ENCODE data around the gene NXN.
"Not testable (repeated sequence)": the region's sequence is repeated elsewhere in the genome, so short reads cannot be mapped to it uniquely, and the experiment has no call there.

Gene NXN

GRCh38 chr17:814371-814770 is 165.2 kb downstream of the NXN start:
- DNase-seq: no peak

DNA sequence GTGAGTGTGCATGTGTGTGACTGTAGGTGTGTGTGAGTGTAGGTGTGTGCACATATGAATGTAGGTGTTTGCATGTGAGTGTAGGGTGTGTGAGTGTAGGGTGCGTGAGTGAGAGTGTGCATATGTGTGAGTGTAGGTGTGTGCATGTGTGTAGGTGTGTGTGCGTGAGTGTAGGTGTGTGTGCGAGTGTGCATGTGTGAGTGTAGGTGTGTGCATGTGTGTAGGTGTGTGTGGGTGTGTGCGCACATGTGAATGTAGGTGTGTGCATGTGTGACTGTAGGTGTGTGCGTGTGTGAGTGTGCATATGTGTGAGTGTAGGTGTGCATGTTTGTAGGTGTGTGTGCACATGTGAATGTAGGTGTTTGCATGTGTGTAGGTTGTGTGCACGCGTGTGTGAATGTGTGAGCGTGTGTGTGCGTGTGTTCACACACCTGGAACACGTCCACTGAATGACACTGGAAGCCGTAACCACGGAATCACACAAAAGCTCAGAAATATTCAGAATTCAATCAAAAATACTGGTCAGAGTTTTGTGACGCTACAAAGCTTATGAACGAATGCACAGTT is 166.9 kb downstream of the NXN start:
- DNase-seq: no peak

DNA sequence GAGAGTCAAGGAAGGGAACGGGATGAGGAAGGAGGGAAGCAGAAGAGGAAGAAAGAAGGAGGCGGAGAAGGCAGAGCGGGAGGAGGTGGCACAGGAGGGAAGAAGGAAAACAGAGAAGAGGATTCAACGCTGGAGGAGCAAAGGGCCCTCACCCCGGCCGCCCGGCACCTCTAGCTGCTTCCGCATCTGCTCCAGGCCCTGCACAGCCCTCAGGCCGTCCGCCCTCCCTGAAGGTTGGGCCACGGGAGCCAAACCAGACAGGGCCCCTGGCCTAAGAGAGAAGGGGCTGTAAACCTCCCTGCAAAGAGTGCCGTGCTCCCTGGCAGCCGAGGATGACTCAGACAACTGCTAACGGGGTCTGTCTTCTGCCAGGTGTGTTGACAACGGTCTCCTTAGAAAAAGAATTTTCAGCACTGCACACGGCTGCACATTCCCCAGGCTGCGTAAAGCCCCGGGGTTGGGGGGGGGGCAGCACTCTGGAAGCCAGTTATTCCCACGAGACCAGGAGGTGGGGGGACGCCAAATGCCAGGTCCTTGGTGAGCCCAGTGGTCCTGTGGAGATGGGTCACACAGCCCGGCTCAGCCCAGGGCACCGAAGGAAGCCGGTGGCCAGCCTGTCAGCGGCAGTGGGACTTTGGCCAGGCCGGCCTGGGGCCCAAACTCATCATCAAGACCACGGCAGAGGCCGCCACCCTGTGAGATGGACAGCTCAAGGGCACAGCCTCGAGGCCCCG is 168.4 kb downstream of the NXN start:
- no peak for DNase-seq

DNA sequence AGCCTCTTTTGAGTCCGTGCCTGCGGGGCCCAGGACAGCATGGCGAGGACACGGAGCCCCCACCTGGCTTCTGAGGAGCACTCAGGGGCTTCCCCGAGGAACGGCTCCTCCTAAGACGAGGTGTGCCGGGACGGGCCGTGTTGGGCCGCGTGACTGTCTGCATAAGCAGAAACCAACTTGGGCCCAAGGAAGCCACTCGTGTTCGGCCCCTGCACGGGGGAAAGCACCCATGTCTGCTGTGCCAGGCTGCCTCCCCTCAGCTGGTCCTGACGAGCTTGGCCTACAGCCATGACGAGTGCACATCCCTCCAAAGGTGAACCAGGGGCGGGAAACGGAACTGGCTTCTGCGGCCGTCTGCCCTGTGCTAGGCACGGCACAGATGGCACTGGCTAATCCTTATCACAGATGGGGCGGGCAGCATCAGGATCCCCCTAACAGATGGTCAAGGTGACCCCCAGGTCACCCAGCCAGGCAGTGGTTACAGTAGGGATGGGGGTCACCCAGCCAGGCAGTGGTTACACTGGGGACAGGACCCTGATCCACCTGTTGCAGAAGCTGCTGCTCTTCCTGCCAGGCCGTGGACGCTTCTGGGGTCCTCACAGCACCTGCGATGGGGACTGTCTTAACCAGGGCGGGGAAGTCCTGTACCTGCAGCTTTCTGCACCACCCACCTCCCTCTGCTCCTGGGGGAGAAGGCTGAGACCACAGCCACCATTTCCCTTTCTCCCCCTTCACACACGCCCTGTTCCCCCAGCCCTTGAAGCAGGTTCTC is 171.9 kb downstream of the NXN start:
- no peak for DNase-seq

DNA sequence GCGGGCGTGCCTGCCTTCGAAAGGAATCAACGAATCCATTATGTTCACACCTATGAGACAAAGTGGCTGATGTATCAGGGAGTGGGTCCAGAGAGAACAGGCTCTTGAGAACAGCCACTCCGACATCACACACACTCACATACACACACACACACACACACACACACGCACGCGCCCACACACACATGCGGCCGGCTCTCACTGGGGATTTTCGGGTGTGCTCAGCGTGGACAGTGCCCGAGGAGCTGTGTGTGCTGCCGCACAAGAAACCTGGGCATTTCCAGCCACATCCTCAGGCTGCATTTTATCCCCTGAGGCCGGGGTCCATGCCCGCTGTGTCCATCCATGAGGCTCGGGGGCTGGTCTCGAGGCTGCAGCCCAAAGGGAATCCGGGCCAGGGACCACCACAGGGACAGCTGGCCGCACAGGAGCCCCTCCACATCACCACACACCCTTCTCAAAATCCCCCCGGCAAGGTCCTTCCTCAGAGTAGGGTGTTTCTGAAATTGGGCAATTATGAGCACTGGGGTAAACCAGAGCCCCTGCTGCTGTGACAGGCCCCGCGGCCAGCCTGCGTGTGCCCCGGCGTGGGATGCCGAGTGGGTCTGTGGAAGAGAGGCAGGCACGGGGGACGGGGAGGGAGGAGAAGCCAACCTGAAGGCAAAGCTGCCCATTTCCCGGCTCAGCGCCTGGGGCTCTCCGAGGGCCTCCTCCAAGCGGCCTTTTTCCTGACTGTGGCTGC is 172.6 kb downstream of the NXN start:
- no peak for DNase-seq

DNA sequence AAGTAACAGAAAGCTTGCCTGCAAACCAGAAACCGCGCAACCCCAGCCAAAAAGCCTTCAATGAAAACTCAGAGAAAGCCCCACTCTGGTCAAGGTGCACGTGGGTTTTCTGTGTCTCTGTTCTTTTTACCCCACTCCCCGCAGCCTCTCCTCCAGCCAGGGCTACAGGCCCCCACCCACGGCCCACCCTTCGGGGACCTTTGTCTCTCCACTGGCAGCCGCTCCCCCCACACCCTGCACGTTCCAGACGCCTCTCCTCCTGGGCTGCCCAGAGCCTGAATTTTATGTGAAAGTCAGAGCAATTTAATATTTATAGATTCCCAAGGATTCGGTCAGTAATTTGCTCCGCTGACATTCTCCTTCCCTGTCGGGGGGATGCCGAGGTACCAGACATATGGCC is 173.2 kb downstream of the NXN start:
- no peak for DNase-seq

- not testable (repeated sequence) for DNase-seq
Observed at GRCh38 chr17:805886-806285, 173.7 kb downstream of the NXN start.

DNA sequence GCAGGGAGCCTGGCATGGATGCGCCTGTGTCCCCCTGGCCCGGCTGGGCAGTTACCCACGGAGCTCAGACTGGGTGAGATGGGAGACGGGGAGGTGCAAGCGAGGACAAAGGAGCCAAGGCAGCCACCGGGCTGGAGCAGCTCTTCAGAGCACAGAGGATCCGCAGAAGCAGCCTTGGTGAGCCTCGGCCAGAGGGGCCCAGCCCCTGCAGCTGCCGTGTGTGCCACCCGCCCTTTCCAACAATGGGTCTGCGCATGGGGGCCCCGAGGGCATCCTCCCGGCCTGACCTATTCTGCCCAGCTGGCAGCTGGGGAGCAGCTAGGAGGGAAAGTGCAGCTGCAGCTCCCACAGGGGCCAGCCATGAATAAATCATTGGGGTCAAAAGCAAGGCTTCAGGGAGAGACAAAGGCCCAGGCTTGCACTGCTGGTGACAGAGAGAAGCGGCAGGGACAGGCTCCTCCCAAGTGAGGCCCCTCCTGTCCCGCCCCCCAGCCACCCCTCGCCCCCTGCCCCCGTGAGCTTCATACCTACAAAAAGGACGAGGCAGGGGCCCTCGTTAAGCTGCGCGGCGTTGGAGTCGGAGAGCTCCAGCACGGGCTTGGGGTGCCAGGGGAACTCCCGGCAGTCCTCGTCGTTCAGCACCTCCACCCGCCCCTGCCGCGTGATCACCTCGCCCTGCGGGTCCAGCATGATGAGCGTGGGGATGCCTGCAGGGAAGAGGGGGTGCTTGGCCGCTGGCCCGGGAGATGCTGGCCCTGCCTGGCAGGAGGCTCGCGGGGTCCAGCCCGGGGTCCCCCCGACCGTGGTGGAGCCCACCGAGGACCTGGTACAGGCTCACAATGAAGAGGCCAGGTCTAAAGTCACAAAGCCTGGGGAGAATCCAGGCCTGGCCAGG is 174.8 kb downstream of the NXN start:
- no peak for DNase-seq

DNA sequence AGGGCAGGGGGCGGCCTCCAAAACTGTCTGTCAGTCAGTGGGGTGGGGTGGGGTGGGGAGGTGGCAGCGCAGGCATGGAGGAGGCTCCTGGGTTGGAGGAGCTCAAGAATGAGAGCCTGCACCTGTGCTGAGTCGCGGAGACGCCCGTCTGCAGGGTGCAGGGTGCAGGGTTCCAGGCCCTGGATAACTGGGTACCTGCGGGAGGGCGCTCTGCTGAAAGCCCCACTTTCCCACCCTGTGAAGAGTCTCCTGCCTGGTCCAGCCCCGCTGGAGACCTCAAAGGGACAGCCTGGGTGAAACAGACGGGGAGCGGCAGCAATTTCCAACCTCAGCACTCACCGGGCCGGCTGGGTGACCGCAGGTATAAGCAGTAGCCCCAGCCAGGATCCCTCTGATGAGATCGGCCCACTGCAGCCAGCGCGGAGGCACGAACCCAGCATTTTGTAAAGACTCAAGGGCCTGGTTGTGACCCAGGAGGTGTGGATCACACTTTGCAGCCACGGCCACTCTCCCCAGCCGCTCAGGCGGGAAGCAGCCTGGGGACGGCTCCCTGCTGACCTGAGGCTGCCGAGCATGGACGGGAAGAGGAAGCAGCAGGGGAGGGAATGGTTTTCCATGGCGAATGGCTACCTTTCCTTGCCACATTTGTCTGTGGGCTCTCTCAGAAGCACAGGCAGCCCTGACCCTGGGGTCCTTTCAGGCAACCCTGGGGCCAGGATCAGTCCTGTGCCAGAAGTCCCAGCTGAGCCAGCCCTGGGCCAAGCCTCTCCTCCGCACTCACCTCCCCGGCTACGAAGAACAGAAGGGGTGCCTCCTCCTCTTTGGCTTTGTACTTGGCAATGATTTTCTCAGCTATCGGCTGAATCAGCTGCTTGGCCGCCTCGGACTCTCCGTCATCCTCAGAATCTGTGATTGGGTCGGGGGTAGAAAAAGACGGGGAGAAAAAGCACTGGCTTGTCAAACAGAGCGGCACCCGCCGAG is 176.4 kb downstream of the NXN start:
- DNase-seq: no peak

DNA sequence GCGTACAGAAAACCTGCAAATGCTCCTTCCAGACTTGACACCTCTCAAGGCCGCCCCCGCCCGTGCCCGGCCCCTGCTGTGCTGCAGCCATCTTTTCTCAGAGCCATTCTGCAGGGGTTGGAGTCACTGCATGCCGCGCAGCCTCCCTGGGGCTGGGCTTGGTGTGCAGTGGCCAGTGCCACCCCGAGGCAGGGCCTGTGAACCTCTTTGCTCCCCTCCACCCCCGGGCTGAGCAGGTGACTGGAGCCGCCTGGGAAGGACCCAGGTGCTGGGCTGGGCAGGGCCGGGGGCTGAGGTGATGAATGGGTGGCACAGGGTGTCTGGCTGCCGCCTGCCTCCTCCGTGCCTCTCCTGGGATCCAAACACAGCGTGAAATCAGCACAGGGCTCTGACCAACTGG is 177.1 kb downstream of the NXN start:
- DNase-seq: no peak

DNA sequence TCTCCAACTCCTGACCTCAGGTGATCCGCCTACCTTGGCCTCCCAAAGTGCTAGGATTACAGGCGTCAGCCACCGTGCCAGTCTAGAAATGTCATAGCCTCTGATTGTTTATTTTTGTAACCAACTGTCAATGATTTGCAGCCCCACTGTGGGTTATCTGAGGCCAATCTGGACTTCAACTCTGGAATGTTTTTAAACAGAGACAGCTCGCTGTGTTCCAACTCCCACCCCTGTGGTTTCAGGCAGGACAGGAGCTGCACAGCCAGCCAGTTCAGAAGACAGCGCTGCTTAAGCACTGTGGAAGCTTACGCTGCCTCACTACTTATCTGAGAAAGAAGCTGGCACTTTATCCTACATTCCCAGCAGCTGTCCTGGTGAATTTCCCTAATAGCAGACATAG is 177.9 kb downstream of the NXN start:
- DNase-seq: no peak

- no peak for DNase-seq
Observed at GRCh38 chr17:800446-801242, 178.9 kb downstream of the NXN start.

GRCh38 chr17:799261-799660 is 180.3 kb downstream of the NXN start:
- no peak for DNase-seq

DNA sequence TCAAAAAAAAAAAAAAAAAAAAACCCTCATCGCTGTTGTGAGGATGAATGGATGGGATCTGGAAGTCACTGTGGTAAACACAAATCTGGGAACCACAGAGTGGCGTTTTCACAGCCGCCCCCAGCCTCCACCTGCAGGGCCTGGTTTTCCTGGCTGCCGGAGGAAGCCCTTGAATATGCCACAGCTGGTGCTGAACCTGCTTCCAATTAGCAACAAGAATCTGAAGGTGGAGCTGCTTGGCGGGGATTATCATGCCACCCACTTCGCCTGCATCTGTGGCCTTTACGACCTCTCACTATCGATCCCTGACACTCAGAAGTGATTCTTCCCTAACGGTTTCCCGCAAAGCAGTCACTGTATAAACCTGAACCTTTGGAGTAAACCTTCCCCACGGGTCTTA is 181.3 kb downstream of the NXN start:
- DNase-seq: no peak

DNA sequence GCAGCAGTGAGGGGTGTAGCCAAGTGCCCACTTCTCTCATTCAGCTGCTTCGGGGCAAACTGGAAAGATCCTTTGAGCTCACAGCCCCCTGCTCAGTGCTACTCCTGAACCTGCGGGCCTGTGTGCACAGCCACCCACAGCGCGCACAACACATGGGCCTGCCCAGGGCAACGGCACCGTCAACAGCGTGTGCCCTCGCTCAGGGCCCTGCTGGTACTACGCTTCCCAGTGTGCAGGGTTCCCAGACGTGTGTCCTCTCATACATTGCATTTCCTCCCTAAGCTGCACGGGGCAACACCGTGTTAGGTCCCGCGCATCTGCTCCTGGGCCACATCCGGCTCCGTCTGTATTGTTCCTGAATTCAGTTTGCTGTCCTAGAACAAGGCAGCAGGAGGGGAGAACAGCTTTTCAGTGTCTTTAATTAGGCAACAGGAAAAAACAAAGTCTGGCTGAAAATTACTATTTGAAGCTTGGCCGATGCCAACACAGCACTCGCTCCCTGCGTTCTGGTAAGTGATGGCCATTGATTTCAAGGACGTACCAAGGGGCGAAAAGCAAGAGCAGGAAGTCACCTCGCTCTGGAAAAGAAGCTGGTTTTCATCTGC is 182.2 kb downstream of the NXN start:
- no peak for DNase-seq

DNA sequence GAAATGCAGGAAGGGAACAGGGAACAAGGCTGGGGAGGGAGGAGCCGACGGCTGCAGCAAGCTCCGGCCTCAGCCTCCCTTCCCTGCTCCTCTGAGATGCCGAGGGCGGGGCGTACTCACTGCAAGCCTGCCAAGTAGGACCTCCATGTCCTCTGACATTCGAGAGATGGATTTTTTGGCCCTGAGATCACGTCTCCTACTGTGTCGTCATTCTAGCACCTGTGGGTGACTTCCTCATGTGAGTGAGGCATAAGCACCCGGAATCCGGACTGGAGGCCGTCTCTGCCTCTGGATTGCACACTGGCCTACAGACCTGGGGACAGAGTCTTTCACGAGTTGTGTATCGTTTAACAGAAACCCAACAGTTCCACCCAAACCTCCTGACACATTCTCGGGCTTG is 183.0 kb downstream of the NXN start:
- no peak for DNase-seq

DNA sequence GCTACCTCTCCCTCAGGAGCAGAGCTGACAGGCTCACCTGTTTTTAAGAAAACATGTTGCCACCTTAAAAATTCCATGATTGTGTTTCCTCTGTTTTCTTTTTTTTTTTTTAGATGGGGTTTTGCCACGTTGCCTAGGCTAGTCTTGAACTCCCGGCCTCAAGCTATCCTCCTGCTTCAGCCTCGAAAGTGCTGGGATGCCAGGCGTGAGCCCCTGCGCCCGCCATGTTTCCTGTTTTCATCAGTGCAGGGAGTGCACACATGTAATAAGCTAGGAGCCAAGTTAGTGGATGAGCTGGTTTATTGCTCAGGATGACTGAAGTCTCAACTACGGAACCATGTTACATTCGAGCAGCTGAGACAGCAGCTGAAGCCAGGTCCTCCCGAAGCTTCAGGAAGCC is 183.9 kb downstream of the NXN start:
- DNase-seq: no peak

- DNase-seq: no peak
Observed at GRCh38 chr17:795276-795675, 184.3 kb downstream of the NXN start.

DNA sequence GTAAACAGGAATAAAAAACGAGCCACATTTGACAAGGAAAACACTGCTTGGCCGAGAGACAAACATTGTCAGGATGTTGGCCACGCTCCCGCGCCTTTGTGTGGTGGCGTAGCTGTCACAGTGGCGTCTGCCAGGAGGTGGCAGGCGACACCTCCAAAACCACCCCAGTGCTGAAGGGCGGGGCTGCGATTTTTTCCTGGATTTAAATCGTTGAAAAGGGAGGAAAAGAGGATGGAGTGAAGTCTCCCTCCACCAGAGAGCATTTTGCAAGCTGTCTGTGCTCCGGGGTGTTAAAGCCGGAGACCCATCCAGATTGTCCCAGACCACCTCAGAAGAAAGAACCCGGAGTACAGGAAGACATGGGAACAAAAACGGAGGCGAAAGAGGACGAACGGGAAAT is 184.7 kb downstream of the NXN start:
- peak in 1 of 2 experiments; percentile 17 for DNase-seq

GRCh38 chr17:792277-792676 is 187.3 kb downstream of the NXN start:
- DNase-seq: no peak

Data from NCI-H1930 (cell line).